ENCODE data around the gene ALDH1A2.
A peak's percentile ranks its signal among the peaks of the same experiment; 100 is the strongest.
"Not testable (repeated sequence)": the region's sequence is repeated elsewhere in the genome, so short reads cannot be mapped to it uniquely, and the experiment has no call there.

Gene ALDH1A2

GRCh38 chr15:58066042-58066867 lies 744 bp upstream of the ALDH1A2 start:
- peak; percentile 11 to 44 for DNase-seq

GRCh38 chr15:58064980-58065444 lies 499 bp downstream of the ALDH1A2 start:
- DNase-seq: peak in 1 of 2 donors; percentile 17

GRCh38 chr15:58064082-58064979 lies 1.2 kb downstream of the ALDH1A2 start:
- no peak for DNase-seq

- DNase-seq: no peak
These were observed 1.9 kb downstream of the ALDH1A2 start for GRCh38 chr15:58063614-58064013.

- no peak for DNase-seq
These were observed 2.5 kb downstream of the ALDH1A2 start for GRCh38 chr15:58062983-58063382.

- DNase-seq: no peak
These were observed 3.3 kb downstream of the ALDH1A2 start for GRCh38 chr15:58062175-58062574.

GRCh38 chr15:58060575-58060974 lies 4.9 kb downstream of the ALDH1A2 start:
- no peak for DNase-seq

- no peak for DNase-seq
These were observed 6.8 kb downstream of the ALDH1A2 start for GRCh38 chr15:58058729-58059128.

- no peak for DNase-seq
These were observed 7.4 kb downstream of the ALDH1A2 start for GRCh38 chr15:58058073-58058472.

GRCh38 chr15:58057559-58057958 lies 8.0 kb downstream of the ALDH1A2 start:
- no peak for DNase-seq

GRCh38 chr15:58056015-58056414 lies 9.5 kb downstream of the ALDH1A2 start:
- no peak for DNase-seq

GRCh38 chr15:58053315-58054153 lies 12.0 kb downstream of the ALDH1A2 start:
- no peak for DNase-seq

- DNase-seq: no peak
These were observed 13.2 kb downstream of the ALDH1A2 start for GRCh38 chr15:58052334-58052733.

- no peak for DNase-seq
These were observed 15.8 kb downstream of the ALDH1A2 start for GRCh38 chr15:58049520-58050227.

- DNase-seq: no peak
These were observed 17.2 kb downstream of the ALDH1A2 start for GRCh38 chr15:58048261-58048660.

GRCh38 chr15:58047149-58047548 lies 18.4 kb downstream of the ALDH1A2 start:
- no peak for DNase-seq

GRCh38 chr15:58046467-58046866 lies 19.0 kb downstream of the ALDH1A2 start:
- DNase-seq: no peak

GRCh38 chr15:58045376-58045775 lies 20.1 kb downstream of the ALDH1A2 start:
- DNase-seq: not testable (repeated sequence)

GRCh38 chr15:58044551-58044950 lies 21.0 kb downstream of the ALDH1A2 start:
- no peak for DNase-seq

GRCh38 chr15:58043192-58043903 lies 22.2 kb downstream of the ALDH1A2 start:
- peak; percentile 33 for DNase-seq

GRCh38 chr15:58042006-58042405 lies 23.5 kb downstream of the ALDH1A2 start:
- DNase-seq: no peak
